ENCODE data around the gene STK26.

The STK26 gene

DNA sequence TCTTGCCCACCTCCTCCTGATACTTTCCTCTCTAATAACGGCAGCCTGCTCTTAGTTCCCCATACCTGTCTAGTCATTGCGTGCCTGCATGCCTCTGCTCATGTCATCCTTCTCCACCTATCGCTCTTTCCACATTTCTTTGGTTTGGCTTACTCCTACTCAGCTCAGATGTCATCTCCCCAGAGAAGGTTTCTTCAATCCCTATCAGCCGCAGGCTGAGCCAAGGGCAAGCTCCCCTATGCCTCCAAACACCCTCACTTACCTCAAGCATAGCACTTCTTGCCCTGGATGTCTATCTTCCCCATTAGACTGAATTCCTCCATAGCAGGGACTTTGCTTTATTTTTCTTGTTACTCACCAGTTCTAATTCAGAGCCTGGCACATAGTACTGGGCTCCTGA is 78.1 kb downstream of the STK26 start:
- no peak for DNase-seq

DNA sequence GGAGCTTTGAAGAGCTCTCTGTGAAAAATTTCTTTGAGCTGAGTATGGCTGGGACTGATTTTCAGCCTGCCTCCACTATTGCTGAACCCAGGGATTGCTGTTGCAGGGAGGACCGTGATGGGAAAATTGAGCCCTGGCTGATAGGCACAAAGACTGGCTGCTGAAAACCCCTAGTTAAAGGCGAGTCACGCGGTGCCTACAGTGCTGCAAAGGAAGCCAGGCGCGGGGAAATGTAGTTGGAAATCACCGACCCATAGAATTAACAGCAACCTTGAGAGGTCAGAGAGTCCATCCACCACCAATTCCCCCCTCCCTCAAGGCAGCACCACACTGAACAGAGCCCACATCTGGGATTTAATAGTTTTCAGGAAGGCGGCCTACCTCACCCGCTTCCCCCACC is 78.7 kb downstream of the STK26 start:
- DNase-seq: no peak

DNA sequence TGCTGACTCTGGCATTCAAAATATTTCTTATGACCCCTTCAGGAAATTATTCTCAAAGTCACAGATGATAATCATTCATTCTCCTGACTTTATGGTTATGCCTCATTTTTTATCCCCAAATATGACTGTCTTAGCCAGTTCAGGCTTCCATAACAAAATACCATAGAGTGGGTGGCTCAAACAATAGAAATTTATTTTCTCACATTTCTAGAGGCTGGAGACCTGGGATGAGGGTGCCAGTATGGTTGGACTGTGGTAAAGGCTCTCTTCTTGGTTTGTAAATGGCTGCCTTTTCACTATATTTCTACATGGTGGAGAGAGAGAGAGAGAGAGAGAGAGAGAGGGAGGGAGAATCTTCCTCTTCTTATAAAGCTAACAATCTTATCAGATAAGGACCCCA is 84.2 kb downstream of the STK26 start:
- no peak for DNase-seq

DNA sequence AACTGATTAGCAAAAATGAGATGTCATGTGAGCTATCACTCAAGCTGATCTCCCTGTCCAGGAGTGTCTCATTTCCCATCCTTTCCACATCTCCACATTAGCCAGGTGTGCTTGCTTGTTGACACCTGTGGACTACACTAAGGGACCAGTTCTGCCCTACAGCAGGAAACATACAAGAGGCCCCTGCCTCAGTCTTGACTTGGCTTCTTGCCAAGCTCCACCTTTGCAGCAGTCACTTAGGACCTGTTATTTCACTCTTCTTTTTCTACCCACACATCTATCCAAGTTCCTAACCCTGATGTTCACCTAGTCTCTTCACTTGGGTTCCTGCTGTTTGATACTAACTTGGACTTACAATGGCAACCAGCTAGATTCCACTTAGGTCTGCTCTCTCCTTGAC is 91.5 kb downstream of the STK26 start:
- DNase-seq: no peak

DNA sequence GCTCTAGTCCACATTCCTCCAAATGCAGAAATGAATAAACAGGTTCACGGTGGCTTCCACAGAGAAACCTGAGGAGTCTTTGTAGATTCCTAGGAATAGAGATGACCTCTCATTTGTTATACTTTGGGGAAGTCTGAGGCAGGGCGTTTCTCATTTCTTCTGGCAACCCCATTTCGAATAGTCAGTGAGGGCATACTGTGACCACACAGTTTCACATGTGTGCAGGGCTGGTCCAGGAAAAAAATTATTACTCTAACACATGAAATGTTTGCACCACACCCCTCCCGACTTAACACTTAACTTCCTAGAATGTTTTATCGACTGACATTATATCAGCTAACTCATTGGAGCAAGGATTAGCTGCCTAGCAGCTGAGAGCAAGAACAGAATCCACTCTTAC is 92.7 kb downstream of the STK26 start:
- DNase-seq: no peak

DNA sequence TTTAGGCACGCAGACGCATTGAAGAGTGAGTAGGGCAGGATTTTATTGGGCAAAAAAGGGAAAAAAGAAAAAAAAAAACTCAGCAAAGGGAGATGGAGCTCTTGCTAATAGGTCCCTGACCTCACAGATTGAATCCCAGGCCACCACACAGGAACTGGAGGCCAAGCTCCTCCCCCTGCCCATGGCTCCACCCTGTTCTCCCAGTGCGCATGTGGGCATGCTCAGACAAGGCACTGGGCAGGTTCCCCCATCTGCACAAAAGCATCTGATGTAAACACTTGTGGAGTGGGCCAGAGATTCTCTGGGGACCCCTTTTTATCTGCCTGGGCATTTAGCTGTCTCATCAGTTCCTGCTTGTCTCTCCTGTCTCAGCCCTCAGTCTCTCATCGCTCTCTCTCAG is 95.3 kb downstream of the STK26 start:
- DNase-seq: no peak

DNA sequence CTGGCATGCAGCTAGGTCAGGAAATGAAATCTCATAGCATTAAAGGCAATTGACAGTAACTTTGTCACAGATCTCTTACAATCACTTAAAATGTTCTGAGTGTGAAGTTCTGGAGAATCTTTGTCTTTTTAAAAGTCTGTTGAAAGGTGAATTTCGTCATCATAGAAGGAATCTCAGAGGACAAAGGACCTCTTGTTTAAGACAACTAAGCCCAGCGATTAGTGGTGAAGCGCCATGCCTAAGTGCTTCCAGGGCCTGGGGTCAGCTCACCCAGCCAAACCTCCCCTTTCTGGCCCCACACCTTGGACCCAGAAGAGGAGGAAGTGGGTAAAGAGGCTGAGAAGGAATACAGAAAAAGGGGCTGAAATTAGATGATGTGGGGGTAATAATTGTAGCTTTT is 96.2 kb downstream of the STK26 start:
- DNase-seq: no peak

DNA sequence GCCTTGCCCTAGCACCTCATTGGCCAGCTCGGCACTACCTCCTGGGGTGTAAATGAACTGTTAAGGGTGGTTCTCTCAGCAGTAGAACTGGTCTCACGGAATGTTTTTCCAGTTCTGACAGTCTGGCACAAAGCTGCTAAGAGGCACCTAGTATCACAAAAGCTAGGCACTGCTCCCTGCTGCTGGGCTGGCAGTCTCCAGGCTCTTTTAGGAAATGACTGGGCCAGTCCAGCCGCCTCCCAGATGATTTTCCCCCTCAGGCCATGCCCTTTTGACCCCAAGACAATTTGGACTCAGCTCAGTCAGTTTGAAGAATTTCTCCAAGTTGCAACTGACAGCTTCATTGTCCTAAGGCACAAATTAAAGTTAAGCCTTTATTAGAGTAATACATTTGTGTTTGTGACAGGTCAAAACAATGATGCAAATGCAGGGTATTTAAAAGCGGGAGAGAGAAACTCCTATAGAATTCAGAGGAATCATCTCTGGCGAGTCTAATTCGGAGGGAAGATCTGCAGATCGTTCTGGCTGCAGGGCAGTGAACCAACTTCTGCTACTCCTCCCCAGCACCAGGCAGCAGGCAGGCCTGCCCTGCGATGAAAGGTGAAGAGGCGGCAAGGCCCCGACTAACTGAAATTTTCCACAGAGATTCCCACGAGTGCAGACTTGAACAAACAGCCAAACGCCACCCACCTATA is 96.9 kb downstream of the STK26 start:
- DNase-seq: no peak

DNA sequence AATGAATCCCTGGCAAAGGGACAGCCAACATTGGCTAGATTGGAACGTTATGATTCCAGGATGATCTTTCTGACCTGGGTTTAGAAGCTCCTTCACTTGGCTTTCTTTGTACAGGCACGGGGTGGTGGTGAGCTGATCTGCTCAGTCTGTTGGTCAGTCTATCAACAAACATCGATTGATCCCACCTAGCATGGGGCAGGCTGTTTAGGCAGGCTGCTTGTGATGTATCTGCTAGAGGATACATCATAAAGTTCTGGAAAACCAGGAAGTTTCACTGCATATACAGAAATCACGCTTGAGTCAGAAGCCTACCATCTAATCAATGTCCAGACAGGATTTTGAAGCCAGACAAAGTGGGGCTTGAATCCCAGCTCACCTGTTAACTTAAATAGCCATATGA is 97.8 kb downstream of the STK26 start:
- DNase-seq: no peak
